HAP-1 (cell line): ENCODE results near the gene FRY.

ENCODE experiments used
- DNase-seq, 2 experiments: peaks; one replicate each; pipeline ENCODE4 v3.0.0-alpha.2; 2016 to 2020; ENCODE audit warnings: low spot score in 2 of 2
- H3K27me3 ChIP-seq: fragments of 250-450 bp; sonication (Bioruptor Pico); 2 replicates; pipeline ENCODE4 v1.5.1; 2020; ENCODE audit warnings: low read depth, mild to moderate bottlenecking, moderate library complexity
- H3K36me3 ChIP-seq: fragments of 250-450 bp; sonication (Bioruptor Pico); replicated peaks from 2 replicates; pipeline ENCODE4 v1.5.1; 2020; ENCODE audit warnings: mild to moderate bottlenecking
- H3K4me1 ChIP-seq: fragments of 250-450 bp; sonication (Bioruptor Pico); 2 replicates; pipeline ENCODE4 v1.5.1; 2020; ENCODE audit warnings: mild to moderate bottlenecking
- H3K4me3 ChIP-seq: fragments of 250-450 bp; sonication (Bioruptor Pico); 2 replicates; pipeline ENCODE4 v1.5.1; 2020; ENCODE audit warnings: mild to moderate bottlenecking, moderate library complexity
- H3K9me3 ChIP-seq: fragments of 250-450 bp; sonication (Bioruptor Pico); 2 replicates; pipeline ENCODE4 v1.5.1; 2020; ENCODE audit warnings: mild to moderate bottlenecking, moderate library complexity
- in situ Hi-C: fragments of 300-500 bp; cut with MboI; formaldehyde crosslinking; loops from 3 replicates; pipeline ENCODE4 v1.14.3; 2020; ENCODE audit warnings: low sequenced_read_pairs, inconsistent platforms, mixed read lengths

The FRY gene

DNA sequence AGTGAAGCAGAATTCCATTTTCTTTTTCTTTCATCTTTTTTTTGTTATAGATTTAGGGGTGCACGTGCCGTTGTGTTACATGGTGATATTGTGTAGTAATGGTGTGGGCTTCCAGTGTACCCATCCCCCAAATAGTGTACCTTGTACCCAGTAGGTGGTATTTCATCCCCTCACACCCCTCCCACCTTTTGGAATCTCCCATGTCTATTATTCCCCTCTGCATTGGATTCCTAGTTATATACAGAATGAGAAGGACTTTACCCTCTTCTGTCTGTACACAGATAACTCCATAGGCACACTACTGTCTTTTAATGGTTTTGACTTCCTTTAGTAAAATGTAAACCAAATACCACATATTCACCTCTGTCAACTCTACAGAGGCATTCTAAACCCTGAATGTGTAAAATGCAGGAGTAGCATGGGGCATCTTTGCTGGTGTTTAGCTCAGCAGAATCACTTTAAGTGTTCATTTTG is 28.0 kb downstream of the FRY start:
- in situ Hi-C loops, result no loop called here
- no peaks in the 10 kb centered on the region for H3K27me3 ChIP-seq
- DNase-seq, result no peak
- H3K9me3 ChIP-seq, result no peaks in the 10 kb centered on the region
- H3K4me3 ChIP-seq, result no peak overlapping the region
- no peaks in the 10 kb centered on the region for H3K36me3 ChIP-seq
- no peaks in the 10 kb centered on the region for H3K4me1 ChIP-seq

DNA sequence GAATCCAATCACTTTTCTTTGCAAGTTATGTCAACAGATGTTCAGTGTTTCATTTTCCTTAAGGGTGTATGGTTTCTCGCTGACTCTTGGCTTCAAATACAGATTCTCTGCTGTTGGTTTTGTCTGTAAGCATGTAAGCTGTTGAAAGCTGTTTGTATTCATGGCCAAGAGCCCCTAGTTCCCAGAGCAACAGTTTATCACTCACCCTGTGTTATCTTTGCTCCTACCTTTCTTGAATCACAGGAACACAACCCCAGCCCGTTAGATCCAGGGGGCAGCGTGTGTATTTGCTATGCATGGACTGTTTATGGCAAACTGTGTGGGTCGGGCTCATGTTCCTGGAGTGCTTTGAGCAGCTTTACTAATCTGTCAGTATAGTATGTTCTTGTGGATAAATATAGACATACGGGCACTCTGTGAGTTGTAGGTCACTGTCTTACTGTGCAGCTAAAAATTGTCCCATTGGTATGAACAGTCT is 28.9 kb downstream of the FRY start:
- H3K4me1 ChIP-seq, result no peaks in the 10 kb centered on the region
- H3K27me3 ChIP-seq, result no peaks in the 10 kb centered on the region
- no peaks in the 10 kb centered on the region for H3K36me3 ChIP-seq
- in situ Hi-C loops, result no loop called here
- no peak overlapping the region for H3K4me3 ChIP-seq
- no peak for DNase-seq
- no peaks in the 10 kb centered on the region for H3K9me3 ChIP-seq

DNA sequence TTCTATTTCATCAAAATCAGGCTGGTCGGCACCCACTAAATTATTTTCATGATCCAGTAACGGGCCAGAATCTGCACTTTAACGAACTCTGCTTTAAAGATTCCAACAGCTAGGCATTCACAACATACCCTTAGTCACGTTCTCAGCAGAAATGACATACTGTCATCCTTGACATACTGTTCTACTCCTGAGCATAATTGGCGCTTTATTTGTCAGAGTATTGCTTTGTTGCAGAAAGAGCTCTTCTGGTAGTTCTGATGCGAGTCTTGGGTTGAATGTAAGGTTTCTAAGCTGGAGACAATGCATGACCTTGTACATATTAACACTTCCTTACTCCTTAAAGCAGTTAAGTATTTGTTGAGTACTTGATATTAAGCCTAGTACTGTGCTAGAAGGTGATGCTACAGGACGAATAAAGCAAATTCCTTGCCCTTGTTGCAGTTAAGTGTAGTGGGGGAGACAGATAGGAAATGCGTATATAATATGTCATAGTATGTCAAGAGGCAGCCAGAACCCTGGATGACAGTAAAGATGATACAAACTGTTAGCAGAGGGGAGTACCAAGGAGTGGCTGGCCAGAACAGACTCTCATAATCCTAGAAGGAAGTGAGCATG is 32.2 kb downstream of the FRY start:
- no peaks in the 10 kb centered on the region for H3K27me3 ChIP-seq
- in situ Hi-C loops, result no loop called here
- no peaks in the 10 kb centered on the region for H3K4me1 ChIP-seq
- H3K9me3 ChIP-seq, result no peaks in the 10 kb centered on the region
- no peaks in the 10 kb centered on the region for H3K36me3 ChIP-seq
- no peak for DNase-seq
- no peak overlapping the region for H3K4me3 ChIP-seq

DNA sequence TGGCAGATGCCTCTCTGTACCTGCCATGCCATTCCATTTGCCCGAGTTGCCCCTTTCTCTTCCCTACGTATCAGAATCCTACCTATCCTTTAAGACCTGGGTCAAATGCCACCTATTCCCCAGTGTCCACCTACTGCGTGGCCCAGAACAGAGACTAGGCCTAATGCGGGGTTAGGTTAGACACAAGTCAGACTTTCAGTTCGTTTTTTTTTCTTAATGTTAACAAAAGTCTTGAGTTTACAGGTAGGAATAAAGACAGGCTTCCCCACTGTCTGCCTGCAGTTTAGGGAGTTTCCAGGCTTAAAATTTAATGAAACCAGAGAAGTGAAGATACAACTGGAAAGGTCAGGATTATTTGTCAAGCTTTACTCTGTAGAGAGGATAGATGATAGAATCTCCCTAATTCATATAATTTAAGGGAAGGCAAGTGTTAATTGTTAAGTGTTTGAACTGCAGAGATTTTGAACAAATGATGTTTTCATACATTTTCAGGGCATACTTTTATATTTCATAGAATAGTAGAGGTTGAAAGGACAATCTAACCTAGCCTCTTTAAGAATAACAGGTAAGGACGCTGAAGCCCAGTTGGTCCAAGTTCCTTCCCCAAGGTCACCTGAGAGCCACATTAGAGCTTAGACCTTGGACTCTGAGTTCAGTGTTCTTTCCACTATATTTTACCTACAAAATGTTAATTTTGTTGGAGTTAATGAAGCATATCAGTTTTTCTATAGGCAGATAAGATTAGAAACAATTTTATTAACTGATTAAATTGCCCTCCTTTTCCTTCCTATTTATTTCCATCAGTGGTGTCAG is 35.8 kb downstream of the FRY start:
- Histone ChIP-seq H3K9me3 (no peaks in the 10 kb centered on the region), H3K36me3 (no peaks in the 10 kb centered on the region), H3K4me3 (no peak overlapping the region), H3K4me1 (no peaks in the 10 kb centered on the region), H3K27me3 (no peaks in the 10 kb centered on the region)
- no peak for DNase-seq
- in situ Hi-C loops, result no loop called here

DNA sequence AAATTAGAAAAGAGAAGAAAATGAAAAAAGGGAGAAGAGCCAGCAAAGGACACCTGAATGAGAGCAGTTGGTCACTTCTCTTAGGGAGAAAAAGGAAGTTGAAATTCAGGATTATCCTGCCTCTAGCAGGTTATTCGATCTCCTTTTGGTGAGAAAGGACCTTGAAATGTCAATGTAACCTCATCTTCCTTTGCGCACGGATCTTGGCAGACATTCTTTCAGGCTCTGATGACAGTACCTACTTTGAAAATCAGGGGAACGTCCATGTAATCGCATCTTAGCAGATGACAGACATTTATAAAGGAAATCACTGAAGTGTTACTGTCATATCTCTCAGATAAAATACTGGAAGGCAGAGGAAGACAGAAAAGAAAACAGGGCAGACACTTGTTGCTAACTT is 36.7 kb downstream of the FRY start:
- in situ Hi-C loops, result no loop called here
- Histone ChIP-seq H3K4me3 (no peak overlapping the region), H3K9me3 (no peaks in the 10 kb centered on the region), H3K4me1 (no peaks in the 10 kb centered on the region), H3K27me3 (no peaks in the 10 kb centered on the region), H3K36me3 (no peaks in the 10 kb centered on the region)
- DNase-seq, result no peak

DNA sequence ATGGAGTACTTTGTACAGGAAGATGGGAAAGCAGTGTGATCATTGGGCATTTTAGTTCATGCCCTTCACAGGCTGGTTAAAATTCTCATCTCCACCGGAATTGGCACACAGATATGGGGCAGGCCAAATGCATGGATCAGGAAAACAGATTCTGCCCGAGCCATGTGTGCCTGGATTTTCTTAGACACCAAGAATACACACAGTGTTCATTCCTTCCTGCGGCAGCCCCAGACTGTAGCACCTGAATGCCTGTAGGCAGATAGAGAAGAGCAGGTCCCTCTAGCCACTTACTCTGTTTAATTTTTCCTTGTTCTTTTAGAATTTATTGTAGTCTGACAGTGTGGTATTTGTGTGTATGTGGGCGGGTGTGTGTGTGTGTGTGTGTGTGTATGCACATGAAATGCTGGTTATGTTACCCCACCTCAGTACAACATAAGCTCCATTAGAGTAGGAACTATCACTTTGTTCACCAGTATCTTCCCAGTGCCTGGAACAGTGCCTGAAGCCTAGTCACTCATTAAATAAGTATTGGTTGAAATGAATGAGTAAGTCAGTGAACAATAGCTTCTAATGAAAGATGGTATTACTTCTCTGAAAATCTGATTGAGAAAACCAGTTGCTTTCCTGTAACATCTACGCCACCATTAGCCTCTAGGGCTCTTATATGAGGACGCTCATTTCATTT is 41.7 kb downstream of the FRY start:
- H3K36me3 ChIP-seq, result no peaks in the 10 kb centered on the region
- DNase-seq, result no peak
- in situ Hi-C loops, result no loop called here
- H3K4me1 ChIP-seq, result peaks cover 4% of the 10 kb centered on the region
- no peaks in the 10 kb centered on the region for H3K27me3 ChIP-seq
- no peak overlapping the region for H3K4me3 ChIP-seq
- no peaks in the 10 kb centered on the region for H3K9me3 ChIP-seq

DNA sequence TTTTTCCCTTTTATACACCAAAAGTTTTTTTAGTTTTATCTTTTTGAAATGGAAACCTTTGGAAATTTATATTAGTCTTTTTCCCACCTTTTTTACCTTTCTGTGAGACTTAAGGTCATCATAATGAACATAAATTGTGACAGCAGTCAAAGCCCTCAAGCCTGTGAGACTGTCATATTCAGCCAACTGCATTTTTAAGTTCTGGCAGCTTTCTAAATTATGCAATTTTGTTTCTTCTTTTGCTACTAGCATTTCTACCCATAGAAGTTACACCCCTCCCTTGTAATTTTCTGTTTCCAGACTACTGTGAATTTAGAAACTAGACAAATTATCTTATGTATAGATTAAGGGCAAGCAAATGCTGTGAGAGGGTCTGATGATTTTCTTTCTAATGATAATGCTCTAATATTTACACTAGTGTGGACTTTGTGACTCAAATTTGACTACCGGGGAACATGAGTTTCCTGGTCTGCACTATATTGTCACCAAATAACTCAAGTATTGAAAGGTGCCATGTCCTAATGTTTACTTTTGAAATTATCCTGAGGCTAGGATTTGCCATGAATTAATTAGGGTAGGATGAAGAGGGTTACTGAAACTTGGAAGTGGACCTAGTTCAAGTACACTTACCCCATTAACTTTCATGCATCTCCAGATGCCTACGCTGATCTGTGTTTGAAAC is 43.7 kb downstream of the FRY start:
- no peaks in the 10 kb centered on the region for H3K9me3 ChIP-seq
- H3K4me1 ChIP-seq, result peaks cover 4% of the 10 kb centered on the region
- in situ Hi-C loops, result no loop called here
- peak in 1 of 2 experiments; percentile 4 for DNase-seq
- no peaks in the 10 kb centered on the region for H3K36me3 ChIP-seq
- no peaks in the 10 kb centered on the region for H3K27me3 ChIP-seq
- no peak overlapping the region for H3K4me3 ChIP-seq

DNA sequence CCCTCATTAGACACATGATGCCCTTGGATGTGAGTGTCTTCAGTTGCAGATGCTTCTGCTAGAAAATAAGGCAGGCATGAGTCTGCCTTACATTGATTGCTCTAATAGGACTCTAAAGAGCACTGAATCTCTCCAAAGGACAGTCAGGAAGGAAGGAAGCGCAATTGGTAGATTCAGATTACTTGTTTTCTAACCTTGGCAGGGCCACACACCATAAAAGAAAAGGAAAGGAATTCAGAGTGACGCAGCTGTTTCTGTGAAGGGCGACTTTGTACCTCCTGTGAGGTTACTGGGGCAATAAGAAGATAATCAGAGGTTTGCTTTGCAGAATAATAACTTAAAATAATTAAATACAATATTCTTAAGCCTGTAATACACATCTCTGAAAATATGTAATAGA is 48.0 kb downstream of the FRY start:
- in situ Hi-C loops, result no loop called here
- DNase-seq, result no peak
- H3K27me3 ChIP-seq, result no peaks in the 10 kb centered on the region
- no peak overlapping the region for H3K4me3 ChIP-seq
- H3K9me3 ChIP-seq, result no peaks in the 10 kb centered on the region
- H3K4me1 ChIP-seq, result peaks cover 4% of the 10 kb centered on the region
- no peaks in the 10 kb centered on the region for H3K36me3 ChIP-seq

DNA sequence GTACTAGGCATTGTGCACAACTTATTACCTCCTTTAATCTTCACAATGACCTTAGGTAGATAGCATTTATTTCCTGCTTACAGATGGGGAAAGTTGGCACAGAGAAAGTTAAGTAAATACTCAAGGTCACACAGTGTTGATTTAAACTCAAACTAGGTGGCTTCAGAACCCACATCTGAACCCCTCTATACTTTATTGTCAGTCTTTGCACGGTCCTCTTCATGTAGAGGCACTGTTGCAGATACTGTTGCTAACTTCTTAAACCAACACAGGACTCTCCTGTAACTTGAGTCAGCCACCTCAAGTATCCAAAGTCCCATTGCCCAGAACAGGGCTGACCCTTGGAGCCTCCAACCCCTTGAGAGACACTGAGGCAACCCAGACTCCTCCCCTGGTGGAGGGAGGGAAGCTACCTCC is 48.8 kb downstream of the FRY start:
- Histone ChIP-seq H3K4me1 (peaks cover under 1% of the 10 kb centered on the region), H3K27me3 (no peaks in the 10 kb centered on the region), H3K9me3 (no peaks in the 10 kb centered on the region), H3K36me3 (no peaks in the 10 kb centered on the region), H3K4me3 (no peak overlapping the region)
- in situ Hi-C loops, result no loop called here
- DNase-seq, result no peak

DNA sequence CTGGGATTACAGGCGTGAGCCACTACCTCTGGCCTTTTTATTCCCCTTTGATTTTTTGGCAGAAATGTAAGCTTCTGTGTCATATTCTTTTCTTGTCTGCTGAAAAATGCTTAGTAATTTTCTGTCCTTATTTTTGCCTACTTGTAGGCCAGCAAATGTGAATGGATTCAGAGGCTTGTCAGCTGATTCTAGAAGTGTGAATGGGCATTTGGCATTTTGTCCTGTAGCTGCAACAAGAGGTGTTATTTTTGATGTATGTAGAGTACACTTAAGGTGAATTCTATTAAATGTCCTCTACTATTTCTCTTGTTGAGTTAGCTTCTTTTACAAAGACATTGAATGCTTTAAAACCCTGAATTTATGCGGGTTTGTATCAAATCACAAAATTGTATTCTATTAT is 50.0 kb downstream of the FRY start:
- H3K4me1 ChIP-seq, result no peaks in the 10 kb centered on the region; the same call in 1 of the 2 replicates
- in situ Hi-C loops, result no loop called here

DNA sequence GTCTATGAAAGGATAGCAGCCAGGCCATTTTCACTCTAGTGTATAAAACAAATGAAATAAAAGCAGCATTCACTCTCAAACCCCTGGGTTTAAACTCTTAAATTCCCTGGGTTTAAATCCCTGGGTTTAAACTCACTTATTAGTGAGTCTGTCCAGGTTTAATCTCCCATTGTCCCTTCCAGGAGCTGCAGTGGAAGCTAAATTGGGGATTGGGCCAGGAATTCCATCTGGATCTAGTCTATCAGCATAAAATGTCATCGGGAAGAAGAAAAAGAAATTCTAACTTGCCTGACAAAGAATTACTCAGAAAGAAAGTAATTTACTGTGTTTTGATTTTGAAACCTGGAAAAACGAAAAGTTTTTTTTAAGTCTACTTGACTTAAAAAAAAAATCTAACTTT is 54.8 kb downstream of the FRY start:
- no peaks in the 10 kb centered on the region for H3K36me3 ChIP-seq
- peak in 1 of 2 experiments; percentile 4 for DNase-seq
- H3K4me3 ChIP-seq, result no peak overlapping the region
- no peaks in the 10 kb centered on the region for H3K27me3 ChIP-seq
- in situ Hi-C loops, result no loop called here
- no peaks in the 10 kb centered on the region; the same call in 1 of the 2 replicates for H3K4me1 ChIP-seq
- no peaks in the 10 kb centered on the region; the same call in 1 of the 2 replicates for H3K9me3 ChIP-seq

More for the DNA sequence above, 50.0 kb downstream of the FRY start:
- H3K36me3 ChIP-seq, result no peaks in the 10 kb centered on the region
- no peak overlapping the region for H3K4me3 ChIP-seq
- H3K27me3 ChIP-seq, result no peaks in the 10 kb centered on the region
- H3K9me3 ChIP-seq, result no peaks in the 10 kb centered on the region
- DNase-seq, result no peak

DNA sequence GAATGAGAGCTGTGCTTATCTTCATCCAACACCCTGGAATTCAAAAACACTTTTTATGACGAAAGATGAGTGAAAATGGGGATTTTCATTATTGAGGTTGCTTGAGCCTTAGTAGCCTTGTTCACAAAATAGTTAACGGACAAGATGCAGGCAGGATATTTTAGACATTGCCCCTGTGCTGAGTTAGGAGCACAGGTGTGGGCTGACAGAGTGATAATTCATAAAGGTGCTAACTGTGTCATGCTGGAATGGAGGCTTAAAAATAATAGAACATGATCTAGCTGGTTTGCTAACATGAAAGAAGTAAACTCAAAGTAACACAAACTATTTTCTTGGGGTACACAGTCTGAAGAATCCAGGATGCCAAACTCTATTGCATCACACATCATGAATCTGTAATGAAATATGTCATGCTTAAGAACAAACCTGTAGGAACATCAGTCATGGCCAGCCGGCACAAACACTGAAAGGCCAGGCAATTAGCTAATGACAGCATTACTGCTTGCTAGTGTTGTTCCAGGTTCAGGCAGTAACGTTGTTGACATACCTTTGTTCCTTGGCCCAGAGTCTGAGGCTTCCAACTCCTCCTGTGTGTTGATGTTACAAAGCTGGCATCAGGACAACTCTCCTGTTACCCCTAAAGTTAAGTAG is 55.3 kb downstream of the FRY start:
- Histone ChIP-seq H3K27me3 (no peaks in the 10 kb centered on the region), H3K4me3 (no peak overlapping the region), H3K9me3 (no peaks in the 10 kb centered on the region; the same call in 1 of the 2 replicates), H3K4me1 (no peaks in the 10 kb centered on the region; the same call in 1 of the 2 replicates), H3K36me3 (no peaks in the 10 kb centered on the region)
- DNase-seq, result no peak
- in situ Hi-C loops, result no loop called here
